GM12864 (cell line): ENCODE measurements around the gene MACROD2.

Experiments
- DNase-seq: peaks from one replicate; pipeline ENCODE4 v3.0.0-alpha.2; 2011; ENCODE audit warnings: low read depth
- H3K4me3 ChIP-seq: 2 replicates; pipeline ENCODE4 v1.5.1; 2011; ENCODE audit warnings: mild to moderate bottlenecking, low read depth, low read length, control low read depth
- TF ChIP-seq, protein P1 (sequence below): IDR thresholded peaks from 2 replicates; pipeline ENCODE4 v1.5.1; 2011; ENCODE audit warnings: low read depth, mild to moderate bottlenecking, moderate library complexity, low read length, control low read depth, inconsistent platforms; ENCODE audit errors: missing control alignments

The MACROD2 gene

GRCh38 chr20:14570811-14571210, 575.5 kb downstream of the MACROD2 start:
- no peak for DNase-seq
- TF ChIP-seq, protein P1, sequence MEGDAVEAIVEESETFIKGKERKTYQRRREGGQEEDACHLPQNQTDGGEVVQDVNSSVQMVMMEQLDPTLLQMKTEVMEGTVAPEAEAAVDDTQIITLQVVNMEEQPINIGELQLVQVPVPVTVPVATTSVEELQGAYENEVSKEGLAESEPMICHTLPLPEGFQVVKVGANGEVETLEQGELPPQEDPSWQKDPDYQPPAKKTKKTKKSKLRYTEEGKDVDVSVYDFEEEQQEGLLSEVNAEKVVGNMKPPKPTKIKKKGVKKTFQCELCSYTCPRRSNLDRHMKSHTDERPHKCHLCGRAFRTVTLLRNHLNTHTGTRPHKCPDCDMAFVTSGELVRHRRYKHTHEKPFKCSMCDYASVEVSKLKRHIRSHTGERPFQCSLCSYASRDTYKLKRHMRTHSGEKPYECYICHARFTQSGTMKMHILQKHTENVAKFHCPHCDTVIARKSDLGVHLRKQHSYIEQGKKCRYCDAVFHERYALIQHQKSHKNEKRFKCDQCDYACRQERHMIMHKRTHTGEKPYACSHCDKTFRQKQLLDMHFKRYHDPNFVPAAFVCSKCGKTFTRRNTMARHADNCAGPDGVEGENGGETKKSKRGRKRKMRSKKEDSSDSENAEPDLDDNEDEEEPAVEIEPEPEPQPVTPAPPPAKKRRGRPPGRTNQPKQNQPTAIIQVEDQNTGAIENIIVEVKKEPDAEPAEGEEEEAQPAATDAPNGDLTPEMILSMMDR: no peak
- no peak overlapping the region for H3K4me3 ChIP-seq

DNA sequence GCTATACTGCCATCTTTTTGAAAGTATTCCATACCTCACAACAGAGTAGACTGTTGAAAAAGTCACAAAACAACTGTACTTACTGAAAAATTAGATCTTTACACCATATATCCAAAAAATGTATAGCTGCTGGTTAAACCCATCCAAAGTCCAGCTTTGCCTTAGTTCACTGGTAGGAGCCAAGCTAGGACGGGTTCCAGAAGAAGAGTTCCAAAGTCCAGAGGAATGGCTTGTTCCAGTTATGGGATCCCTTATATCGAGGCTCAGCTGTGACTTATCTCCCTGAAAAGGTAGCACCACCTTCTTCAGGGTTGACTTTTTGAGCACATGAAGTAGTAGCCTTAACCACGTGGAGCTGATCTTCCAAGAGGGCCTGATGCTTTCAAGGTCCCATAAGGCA, 578.4 kb downstream of the MACROD2 start:
- TF ChIP-seq, protein P1: no peak
- DNase-seq: no peak
- no peak overlapping the region for H3K4me3 ChIP-seq

DNA sequence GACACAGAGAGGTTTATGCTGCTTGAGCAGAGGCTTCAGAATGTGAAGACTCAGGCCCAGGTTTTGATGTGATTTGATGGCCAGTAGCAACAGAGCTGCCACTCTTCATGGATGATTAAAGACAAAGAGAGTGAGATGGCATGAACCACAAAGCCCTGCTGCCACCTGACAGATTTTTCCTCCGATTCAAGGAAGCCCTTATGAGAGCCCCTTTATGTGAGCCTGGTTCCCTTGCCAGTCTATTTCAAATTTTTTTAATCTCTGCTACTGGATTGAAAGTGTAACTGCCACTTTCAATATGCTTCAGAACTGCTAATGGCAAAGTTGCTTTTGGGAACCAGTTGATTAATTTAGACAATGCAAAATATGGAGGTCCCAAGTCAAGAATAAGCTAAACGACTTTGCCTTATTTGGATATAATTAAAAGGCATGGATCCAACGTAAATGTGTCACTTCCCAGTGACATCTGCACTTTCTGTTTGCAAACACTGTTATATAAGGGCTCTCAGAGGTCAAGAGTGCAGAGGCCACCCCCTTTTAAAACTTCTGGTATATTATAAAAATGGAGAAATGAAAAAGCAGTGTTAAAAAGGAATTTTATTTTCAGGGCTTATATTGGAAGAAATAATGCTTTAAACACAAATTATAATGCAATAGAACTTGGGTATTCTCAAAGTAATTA, 581.0 kb downstream of the MACROD2 start:
- no peak overlapping the region for H3K4me3 ChIP-seq
- TF ChIP-seq, protein P1: no peak
- no peak for DNase-seq

GRCh38 chr20:14580418-14581074, 585.2 kb downstream of the MACROD2 start:
- TF ChIP-seq, protein P1: no peak
- H3K4me3 ChIP-seq: no peak overlapping the region
- DNase-seq: no peak

- no peak overlapping the region for H3K4me3 ChIP-seq
- TF ChIP-seq, protein P1: no peak
- no peak for DNase-seq
Measured at GRCh38 chr20:14581731-14582130, 586.4 kb downstream of the MACROD2 start.

GRCh38 chr20:14582855-14583254, 587.5 kb downstream of the MACROD2 start:
- TF ChIP-seq, protein P1: no peak
- H3K4me3 ChIP-seq: no peak overlapping the region
- DNase-seq: no peak

- no peak for DNase-seq
- TF ChIP-seq, protein P1: no peak
- H3K4me3 ChIP-seq: no peak overlapping the region
Measured at GRCh38 chr20:14583413-14583812, 588.1 kb downstream of the MACROD2 start.
